IMR-90 (cell line): ENCODE data around the gene GLIS1.

Experiments used
- RFX5 ChIP-seq: IDR thresholded peaks from 2 replicates; pipeline ENCODE4 v1.8.0; 2012; ENCODE audit warnings: low read depth, mild to moderate bottlenecking, low read length, moderate library complexity
- TF ChIP-seq, protein P1 (sequence below): conservative IDR thresholded peaks from 2 replicates; pipeline ENCODE4 v1.5.1; 2012; ENCODE audit warnings: mild to moderate bottlenecking, low read depth, low read length, improper control_type of control experiment

DNA sequence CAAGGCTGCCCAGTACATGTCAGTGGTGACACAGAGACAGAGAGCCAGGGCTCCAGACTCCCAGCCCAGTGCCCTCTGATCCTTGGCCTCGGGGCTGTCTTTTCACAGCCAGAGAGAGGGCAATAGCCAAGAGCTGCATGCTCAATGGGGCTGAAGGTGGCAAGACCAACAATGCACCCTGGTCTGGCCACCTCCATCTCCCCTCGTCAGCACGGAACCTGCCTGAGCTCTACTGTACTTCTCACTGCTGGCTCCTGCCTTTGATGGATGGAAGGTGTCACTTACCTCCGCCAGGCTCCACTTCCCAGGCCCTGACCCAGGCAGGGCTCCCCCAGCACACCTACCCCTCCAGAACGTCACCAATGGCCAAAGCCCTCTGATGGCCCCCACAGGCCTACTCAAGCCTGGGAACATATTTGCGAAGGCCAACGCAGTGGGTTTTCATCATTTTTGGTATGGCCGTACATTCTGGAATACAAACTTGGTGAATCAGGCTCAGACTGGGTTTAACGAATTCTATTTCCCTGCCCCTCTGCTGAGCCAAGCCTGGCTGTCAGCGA is 191.7 kb downstream of the GLIS1 start:
- TF ChIP-seq RFX5: no peak
- TF ChIP-seq, protein P1, sequence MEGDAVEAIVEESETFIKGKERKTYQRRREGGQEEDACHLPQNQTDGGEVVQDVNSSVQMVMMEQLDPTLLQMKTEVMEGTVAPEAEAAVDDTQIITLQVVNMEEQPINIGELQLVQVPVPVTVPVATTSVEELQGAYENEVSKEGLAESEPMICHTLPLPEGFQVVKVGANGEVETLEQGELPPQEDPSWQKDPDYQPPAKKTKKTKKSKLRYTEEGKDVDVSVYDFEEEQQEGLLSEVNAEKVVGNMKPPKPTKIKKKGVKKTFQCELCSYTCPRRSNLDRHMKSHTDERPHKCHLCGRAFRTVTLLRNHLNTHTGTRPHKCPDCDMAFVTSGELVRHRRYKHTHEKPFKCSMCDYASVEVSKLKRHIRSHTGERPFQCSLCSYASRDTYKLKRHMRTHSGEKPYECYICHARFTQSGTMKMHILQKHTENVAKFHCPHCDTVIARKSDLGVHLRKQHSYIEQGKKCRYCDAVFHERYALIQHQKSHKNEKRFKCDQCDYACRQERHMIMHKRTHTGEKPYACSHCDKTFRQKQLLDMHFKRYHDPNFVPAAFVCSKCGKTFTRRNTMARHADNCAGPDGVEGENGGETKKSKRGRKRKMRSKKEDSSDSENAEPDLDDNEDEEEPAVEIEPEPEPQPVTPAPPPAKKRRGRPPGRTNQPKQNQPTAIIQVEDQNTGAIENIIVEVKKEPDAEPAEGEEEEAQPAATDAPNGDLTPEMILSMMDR: no peak
